GM21528 (cell line): Measurements from ENCODE around the gene NLRP6.

Experiments
- ATAC-seq: cut with Tn5 transposase; IDR thresholded peaks from one replicate; pipeline ENCODE4 v1.9.1; 2021; ENCODE audit warnings: mild to moderate bottlenecking, moderate library complexity; ENCODE audit not compliant: unreplicated experiment, low FRiP score

The NLRP6 gene

GRCh38 chr11:255176-255575 lies 23.0 kb upstream of the NLRP6 start:
- no peak for ATAC-seq

- ATAC-seq, result no peak
These were observed 22.4 kb upstream of the NLRP6 start for GRCh38 chr11:255816-256215.

- no peak for ATAC-seq
These were observed 21.1 kb upstream of the NLRP6 start for GRCh38 chr11:256952-257737.

- ATAC-seq, result no peak
These were observed 20.3 kb upstream of the NLRP6 start for GRCh38 chr11:257766-258493.

GRCh38 chr11:259413-259812 lies 18.8 kb upstream of the NLRP6 start:
- ATAC-seq, result no peak

GRCh38 chr11:261624-262023 lies 16.6 kb upstream of the NLRP6 start:
- ATAC-seq, result no peak

GRCh38 chr11:266676-267439 lies 11.3 kb upstream of the NLRP6 start:
- ATAC-seq, result no peak

- ATAC-seq, result peak; percentile 11
These were observed 10.7 kb upstream of the NLRP6 start for GRCh38 chr11:267491-267994.

- peak; percentile 48 for ATAC-seq
These were observed 9.5 kb upstream of the NLRP6 start for GRCh38 chr11:268716-269145.

- peak; percentile 72 for ATAC-seq
These were observed 8.9 kb upstream of the NLRP6 start for GRCh38 chr11:269146-269890.

GRCh38 chr11:270451-271318 lies 7.5 kb upstream of the NLRP6 start:
- ATAC-seq, result no peak

GRCh38 chr11:271319-271715 lies 6.9 kb upstream of the NLRP6 start:
- ATAC-seq, result no peak

GRCh38 chr11:272195-272930 lies 5.8 kb upstream of the NLRP6 start:
- no peak for ATAC-seq

GRCh38 chr11:272931-273198 lies 5.3 kb upstream of the NLRP6 start:
- no peak for ATAC-seq

- no peak for ATAC-seq
These were observed 2.0 kb upstream of the NLRP6 start for GRCh38 chr11:276219-276618.

- no peak for ATAC-seq
These were observed 1.1 kb downstream of the NLRP6 start for GRCh38 chr11:279040-279965.

- no peak for ATAC-seq
These were observed 1.9 kb downstream of the NLRP6 start for GRCh38 chr11:279966-280705.
